Measurements from ENCODE around the gene HDLBP.

GRCh38 chr2:241225545-241225944 lies 89.9 kb downstream of the HDLBP start:
- TF ChIP-seq CTCF (conservative IDR thresholded peaks at IDR 0.05): no peak
- TF ChIP-seq EZH2 (IDR thresholded peaks at IDR 0.05; ENCODE audit: low read depth): no peak

All from PC-9 (cell line).